GM18507 (cell line): ENCODE data around the gene CD8B2.
"Not testable (repeated sequence)": the region's sequence is repeated elsewhere in the genome, so short reads cannot be mapped to it uniquely, and the experiment has no call there.

ENCODE experiments used
- DNase-seq: peaks from one replicate; pipeline ENCODE4 v3.0.0; 2011; ENCODE audit warnings: low read depth; ENCODE audit not compliant: insufficient read length; ENCODE audit errors: extremely low spot score
- FAIRE-seq: peaks from 2 replicates; lab custom pipeline; 2011; peaks lifted over from hg19 to GRCh38; lab: Jason Lieb, UNC

Gene CD8B2

DNA sequence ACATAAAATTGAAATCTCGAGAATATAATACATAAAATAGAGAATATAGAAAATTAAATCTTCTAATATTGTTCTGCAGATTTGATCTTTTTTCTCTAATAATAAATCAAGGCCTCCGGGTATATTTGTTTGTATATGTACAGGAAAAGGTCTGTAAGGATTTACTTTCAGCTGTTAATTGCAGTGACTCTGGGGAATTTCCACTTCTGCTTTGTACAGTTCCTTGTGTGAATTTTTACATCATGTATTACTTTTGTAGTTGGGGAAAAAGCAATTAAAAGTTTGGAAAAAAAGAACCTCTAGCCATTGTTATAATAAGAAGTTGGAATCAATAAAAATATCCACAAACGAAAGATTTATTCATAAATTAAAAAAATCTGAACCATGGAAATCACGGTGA is 23.6 kb downstream of the CD8B2 start:
- FAIRE-seq, DNase-seq: not testable (repeated sequence)

DNA sequence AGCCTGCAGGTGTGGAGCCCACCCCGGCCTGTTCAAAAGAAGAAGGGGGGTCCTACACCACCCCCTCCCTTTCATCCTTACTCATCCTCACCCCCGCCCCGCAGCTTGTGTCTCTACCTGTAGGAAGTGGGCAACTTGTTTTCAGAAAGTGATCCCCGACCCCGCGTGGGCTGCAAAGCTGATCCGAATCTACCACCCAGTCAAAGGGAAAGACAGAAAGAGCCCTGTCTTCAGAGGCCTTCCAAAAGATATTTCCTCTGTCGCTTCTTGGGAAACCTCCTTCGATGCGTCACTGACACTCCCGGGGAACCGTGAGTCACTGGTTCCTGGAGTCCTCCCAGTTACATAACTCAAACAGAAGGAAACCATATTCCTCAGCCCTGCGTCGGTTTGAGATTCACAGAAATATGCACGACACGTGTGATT is 24.3 kb downstream of the CD8B2 start:
- not testable (repeated sequence) for FAIRE-seq, DNase-seq

DNA sequence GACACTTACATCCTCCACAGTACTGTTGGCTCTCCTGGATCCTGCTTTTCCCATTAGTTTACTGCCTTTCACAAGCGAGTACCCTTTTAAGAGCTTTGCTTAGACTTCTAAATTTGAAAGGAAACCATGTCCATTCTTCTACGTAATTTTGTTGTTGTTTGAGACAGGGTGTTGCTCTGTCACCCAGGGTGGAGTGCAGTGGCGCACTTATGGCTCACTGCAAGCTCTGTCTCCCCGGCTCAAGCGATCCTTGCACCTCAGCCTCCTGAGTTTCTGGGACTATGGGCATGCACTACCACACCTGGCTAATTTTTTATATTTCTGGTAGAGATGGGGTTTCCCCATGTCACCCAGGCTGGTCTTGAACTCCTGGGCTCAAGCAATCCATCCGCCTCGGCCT is 24.8 kb downstream of the CD8B2 start:
- FAIRE-seq: not testable (repeated sequence)

DNA sequence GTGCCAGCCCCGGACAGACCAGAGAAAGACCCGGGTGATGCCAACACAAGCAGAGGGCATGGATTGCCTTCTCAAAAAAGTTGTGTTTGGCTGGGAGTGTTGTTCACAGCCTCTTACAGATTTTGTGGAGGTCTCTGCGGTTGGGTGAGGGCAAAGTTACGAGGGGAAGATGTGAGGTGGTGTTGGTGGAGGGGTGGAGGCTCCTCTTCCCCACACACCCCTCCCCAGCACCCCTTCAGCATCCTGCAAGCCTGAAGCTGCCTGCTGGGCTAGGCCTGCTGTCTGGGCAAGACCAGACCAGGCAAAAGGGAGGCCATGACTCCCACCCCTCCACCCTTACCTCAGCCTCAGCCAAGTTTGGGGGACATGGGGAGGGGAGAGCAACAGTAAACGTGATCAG is 26.2 kb downstream of the CD8B2 start:
- FAIRE-seq, DNase-seq: not testable (repeated sequence)

More for the DNA sequence above, 24.8 kb downstream of the CD8B2 start:
- DNase-seq: not testable (repeated sequence)

DNA sequence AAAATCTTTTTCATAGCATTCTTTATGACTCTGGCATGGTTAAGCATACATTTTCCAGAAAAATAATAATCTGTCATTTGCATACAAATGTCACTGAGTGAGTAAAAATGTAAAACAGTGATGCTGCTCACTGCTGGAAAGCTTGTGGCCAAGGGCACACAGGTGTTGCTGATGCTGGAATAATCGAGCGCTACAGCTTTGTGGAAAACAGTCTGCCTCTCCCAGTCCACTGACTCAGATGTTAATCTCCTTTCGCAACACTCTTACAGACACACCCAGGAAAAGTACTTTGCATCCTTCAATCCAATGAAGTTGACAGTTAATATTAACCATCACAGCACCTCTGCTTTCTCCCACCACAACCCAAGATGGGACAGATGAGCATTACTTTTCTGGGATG is 27.7 kb downstream of the CD8B2 start:
- not testable (repeated sequence) for DNase-seq, FAIRE-seq

DNA sequence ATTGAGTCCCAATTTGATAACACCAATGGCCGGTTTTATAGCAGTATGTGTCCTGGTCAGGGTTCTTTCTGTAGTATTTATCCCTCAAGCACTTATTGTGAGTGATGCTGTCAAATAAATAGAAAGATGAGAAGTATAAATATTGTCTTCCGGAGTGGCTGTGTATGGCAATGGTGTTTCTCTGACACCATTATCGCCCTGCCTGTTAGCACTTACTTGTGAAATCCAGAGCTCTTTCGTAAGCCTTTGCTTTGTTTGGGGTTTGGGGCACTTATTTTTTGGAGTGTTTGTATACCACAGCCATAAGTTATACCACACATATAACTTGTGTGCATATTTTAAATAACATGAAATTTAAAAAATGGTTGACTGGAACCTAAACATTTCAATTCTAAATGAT is 29.3 kb downstream of the CD8B2 start:
- DNase-seq (no peak), FAIRE-seq (no peak)

DNA sequence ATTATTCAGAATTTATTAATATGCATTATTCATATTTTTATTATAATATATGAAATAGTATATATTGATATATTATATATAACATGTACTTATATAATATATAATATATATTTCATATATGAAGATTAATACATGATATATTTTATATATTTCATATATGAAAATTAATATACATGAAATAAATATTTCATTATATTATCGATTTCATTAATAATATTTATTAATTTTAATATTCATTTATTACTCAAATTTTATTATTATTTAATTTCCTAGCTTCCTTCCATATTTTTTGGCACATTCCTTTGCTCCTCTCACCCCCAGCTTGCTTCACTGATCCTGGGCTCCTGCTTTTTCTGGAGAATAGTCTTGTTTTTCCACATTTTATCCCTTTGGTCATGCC is 29.7 kb downstream of the CD8B2 start:
- no peak for FAIRE-seq
- DNase-seq: no peak

DNA sequence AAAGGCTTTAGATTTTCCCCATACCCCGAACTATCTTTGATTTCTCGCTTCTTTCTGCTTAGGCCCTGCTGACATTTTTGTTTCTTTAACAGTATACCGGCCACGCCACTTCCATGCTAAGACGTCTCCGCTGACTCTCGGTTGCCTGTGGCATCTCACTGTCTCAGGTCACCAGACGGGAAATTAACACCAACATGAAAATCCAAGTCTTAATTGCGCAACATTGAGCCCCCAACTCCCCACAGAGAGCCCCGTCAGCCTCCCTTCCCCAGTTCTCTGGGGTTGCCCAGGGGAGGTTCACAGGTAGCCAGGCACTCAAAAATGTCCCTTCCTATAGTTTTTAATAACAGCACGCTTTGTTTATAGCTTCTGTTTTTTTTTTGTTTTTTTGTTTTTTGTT is 30.2 kb downstream of the CD8B2 start:
- DNase-seq: no peak
- FAIRE-seq: no peak

DNA sequence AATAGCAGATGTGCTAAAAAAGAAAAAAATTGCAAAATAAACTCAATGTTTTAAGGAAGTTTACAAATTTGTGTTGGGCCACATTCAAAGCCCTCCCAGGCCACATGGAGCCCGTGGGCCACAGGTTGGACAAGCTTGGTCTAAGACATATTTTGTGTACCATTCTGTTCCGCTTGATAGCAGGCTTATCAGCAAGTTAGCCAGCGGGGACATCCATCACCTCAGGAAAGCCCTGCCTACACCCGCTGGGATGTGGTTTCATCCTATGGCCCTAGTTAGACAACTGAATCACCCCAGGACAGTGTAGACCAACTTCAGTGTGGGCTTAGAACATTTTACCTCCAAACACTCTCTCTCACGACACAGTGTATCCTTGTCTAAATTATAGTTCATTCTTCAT is 32.6 kb downstream of the CD8B2 start:
- FAIRE-seq (no peak), DNase-seq (no peak)

DNA sequence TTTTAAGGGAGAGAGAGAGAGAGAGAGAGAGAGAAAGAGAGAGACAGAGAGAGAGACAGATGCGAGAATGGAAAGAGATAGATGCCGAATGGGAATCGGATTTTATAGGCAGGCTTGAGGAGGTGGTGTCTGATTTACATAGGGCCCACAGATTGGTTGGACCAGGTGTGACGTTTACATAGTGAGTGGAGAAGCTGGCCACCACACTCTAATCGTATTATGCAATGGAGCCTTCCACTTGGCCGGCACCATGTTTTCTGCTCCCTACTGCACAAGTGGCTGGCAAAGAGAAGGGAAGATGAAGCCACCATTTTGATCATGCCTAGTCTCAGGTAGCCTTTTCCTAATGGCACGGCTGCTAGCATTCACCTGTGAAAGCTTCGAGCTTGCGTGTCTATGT is 33.9 kb downstream of the CD8B2 start:
- no peak for FAIRE-seq

DNA sequence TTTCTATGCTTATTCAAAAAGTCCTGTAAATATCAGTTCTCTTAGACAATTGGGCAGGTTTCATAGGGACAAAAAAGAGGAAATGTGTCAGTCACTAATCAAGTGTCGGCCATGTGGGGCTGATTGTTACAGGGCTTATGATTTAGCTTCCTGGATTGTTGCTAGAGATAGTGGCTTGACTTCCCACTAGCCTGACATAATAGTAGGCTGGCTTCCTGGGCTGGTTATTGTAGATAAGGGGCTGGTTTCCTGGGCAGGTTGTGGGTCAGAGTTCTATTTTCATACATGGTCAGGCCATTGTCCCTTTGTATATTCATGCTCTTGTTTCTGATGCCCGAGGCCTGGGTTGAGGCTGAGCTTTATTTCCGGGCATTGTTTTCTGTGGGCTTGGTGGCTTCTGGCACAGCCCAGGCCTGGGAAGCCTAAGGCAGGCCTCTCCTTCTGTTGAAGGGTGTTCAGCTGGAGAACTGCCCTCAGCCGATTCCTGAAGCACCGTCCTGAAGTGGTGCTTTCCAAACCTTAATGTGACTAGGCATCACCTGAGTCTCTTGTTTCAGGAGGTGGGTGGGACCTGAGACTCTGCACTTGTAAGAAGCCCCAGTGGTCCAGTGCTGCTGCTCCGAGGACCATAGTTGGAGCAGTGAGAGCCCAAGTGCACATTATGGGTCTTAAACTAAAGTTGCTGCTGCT is 37.0 kb downstream of the CD8B2 start:
- DNase-seq: no peak

More for the DNA sequence above, 33.9 kb downstream of the CD8B2 start:
- no peak for DNase-seq

DNA sequence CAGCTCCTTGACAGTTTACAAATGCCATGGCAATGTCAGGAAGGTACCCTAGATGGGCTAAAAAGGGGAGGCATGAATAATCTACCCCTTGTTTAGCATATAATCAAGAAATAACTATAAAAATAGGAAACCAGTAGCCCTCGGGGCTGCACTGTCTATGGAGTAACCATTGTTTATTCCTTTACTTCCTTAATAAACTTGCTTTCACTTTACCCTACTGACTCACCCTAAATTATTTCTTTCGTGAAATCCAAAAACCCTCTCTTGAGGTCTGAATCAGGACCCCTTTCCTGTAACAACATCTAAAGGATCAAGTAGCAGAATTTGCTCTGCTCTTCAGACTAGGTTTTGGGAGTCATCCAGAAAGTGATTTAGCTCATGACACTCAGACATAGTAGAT is 43.7 kb downstream of the CD8B2 start:
- FAIRE-seq: no peak

More for the DNA sequence above, 37.0 kb downstream of the CD8B2 start:
- FAIRE-seq: no peak

DNA sequence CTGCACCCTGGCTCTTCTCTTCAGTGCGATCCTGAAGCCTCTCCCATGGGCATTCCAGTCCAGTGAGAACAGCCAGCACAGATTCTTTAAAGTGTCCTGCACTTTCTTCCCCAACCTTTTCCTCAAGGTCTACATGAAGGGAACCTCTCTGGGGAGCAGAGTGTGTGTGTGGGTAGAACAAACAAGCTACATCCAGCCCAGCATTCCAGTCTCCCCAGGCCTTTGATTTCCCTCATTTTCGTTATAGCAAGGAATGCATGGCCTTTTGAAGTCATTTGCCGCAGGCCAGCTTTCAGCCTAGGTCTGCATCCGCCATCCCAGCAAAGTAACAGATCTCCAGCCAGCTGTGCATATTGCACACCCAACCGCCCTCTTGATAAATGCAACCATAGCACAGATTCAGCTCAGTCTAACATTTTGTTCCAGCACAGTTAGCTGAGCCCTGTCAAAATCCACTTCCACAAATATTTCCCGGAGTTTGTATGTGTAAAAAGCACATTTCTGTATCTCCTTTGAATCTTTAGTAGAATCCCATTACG is 44.6 kb downstream of the CD8B2 start:
- FAIRE-seq (no peak), DNase-seq (no peak)

More for the DNA sequence above, 43.7 kb downstream of the CD8B2 start:
- DNase-seq: no peak

DNA sequence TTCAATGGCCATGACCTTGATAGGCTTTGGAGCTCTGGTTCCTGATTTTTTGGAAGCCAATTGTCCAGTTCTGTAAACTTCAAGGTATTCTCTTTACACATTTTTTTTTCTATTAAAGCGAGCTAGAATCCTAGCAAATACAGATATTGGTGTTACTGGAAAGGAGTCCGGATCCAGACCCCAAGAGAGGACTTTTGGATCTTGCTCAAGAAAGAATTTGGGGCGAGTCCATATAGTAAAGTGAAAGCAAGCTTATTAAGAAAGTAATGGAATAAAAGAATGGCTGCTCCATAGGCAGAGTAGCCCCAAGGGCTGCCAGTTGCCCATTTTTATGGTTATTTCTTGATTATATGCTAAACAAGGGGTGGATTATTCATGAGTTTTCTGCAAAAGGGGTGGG is 45.1 kb downstream of the CD8B2 start:
- FAIRE-seq (no peak), DNase-seq (no peak)

DNA sequence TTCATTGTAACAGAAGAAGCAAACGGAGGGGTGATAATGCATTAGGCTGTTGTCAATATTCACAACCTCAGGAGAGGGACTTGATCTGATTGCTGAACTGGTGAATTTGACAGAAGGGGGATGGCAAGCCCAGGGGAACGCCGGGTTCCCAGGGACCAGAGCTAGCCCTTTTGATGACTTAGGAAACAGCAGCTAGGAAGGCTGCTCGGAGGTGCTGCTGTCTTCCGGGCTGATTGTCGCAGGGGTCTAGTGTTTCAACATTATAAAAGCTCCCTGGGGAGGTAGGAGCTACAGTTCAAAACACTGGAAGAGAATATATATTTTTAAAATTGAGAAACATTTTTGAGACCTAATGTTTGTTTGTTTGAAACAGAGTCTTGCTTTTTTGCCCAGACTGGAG is 47.3 kb downstream of the CD8B2 start:
- no peak for DNase-seq
- FAIRE-seq: no peak

DNA sequence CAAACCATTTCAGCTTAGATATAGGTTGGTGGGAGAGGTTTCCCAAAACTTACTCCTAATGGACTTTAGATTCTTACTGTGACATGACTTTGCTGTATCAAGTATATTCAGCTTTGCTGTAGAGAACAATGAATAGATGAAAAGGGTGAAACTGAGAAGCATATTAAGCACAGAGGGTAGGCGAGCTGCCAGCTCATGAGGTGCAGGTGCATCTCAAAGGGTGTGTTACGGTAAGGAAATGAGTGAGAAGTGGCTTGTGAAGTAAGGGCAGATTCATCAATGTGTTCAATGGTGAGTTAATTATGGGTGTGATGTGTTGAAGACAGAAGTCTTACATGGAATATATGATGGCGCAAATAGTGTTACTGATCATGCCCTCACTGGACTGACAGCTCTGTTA is 49.3 kb downstream of the CD8B2 start:
- no peak for DNase-seq

DNA sequence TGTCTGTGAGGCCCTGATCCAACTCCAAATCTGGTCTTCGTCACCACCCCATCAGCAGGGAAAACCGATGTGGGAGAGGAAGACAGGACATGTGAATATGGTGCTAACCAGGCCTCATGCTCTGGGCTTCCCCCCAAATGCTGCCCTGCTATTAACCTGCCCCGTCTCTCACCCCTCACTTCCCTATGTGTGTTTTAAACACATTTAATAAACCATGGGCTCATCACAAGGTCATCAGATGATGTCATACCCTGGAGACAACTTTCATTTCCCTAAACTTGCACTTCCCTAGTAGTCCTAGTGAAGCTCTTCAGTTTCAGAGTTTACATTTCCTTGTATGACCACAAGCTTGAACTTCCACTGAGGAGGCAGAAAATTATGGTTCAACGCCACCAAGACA is 49.9 kb downstream of the CD8B2 start:
- no peak for DNase-seq
- no peak for FAIRE-seq

More for the DNA sequence above, 49.3 kb downstream of the CD8B2 start:
- no peak for FAIRE-seq

DNA sequence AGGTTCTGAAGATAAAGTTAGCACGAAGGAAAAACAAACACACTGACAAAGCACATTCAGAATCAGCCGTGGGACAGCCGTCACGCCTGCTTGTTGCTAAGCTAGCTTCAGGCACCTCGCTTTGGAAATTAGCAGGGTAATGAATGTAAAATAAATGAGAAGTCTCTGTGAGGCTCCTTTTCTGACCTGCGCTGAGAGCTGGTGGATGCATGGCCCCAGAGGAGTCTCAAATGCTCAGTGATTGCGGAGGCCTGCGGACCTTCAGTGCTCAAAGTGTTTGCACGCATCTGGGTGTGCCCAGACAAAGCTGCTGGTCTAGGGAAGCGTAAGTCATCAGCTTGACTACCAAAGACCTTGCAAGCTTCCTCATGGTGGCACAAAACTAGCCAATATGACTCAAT is 50.6 kb downstream of the CD8B2 start:
- FAIRE-seq: no peak
- no peak for DNase-seq

DNA sequence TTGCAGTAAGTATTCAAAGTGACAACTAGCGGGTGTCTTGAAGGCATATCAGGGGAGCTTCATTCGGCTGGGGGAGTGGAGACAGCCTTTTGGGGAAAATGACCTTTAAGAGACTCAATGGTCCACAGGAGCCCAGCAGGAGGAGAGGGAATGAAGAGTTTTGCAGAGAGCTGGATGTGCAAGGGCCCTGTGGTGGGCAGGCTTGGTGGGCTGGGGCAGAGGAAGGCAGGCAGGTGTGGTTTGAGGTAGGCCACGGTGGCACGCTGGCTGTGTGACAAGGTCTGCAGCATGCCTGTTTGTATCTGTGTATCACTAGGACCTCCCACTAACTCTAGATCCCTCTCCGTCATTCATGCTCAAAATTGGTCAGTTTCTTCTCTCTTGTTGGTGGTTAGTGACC is 53.7 kb downstream of the CD8B2 start:
- FAIRE-seq (no peak), DNase-seq (no peak)

DNA sequence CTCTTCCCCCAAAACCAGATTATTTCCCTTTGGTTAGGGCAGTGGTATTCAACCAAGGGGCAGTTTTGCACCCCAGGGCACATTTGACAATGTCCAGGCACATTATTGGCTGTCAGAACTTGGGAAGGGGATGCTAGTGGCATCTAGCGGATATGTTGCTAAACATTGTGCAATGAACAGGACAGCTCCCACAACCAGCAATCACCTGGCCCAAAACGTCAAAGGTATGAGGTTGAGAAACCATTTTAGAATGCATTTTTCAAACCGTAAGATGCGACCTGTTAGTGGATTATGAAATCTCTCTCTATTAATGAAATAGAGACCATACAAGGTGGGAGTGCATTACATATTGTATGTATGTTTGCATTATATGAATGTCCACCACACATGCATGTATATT is 54.2 kb downstream of the CD8B2 start:
- no peak for FAIRE-seq
- no peak for DNase-seq

DNA sequence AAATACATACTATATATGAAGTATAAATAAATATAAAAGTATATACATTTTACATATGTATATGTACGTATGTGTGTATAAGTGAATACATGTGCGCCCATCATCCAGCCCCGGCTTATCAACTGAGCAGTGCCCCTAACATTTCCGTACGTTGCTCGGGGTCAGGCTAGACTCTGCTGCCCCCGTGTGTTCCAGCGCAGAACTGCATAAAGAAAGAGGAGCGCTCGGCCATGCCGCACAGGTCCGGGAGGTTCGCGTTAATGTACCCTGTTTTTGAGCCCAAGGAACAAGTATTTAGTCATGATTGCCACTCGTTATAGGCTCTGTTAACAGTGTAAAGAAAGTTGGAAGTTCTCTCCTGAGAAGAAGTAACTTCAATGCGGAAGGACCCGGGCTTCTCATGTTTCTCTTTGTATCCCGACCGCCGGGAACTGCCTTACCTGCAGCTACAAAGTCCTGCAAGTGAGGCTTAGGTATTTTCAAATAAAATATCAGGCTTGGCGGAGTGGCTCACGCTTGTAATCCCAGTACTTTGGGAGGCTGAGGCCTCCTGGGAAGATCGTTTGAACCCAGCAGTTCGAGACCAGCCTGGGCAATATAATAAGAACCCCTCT is 55.7 kb downstream of the CD8B2 start:
- FAIRE-seq: peak; percentile 92
- DNase-seq: peak; percentile 22
